ENCODE results near the gene XPO1.

DNA sequence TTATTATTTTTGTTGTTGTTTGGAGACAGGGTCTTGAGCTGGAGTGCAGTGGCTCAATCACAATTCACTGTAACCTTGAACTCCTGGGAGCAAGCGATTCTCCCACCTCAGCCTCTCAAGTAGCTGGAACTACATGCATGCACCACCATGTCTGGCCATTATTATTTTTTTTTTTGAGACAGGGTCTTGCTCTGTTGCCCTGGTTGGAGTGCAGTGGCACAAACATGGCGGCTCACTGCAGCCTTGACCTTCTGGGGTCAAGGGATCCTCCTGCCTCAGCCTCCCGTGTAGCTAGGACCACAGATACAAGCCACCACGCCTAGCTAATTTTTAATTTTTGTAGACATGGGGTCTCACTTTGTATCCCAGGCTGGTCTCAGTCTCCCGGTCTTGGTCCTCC lies 20.0 kb upstream of the XPO1 start:
- TF ChIP-seq, protein P1, sequence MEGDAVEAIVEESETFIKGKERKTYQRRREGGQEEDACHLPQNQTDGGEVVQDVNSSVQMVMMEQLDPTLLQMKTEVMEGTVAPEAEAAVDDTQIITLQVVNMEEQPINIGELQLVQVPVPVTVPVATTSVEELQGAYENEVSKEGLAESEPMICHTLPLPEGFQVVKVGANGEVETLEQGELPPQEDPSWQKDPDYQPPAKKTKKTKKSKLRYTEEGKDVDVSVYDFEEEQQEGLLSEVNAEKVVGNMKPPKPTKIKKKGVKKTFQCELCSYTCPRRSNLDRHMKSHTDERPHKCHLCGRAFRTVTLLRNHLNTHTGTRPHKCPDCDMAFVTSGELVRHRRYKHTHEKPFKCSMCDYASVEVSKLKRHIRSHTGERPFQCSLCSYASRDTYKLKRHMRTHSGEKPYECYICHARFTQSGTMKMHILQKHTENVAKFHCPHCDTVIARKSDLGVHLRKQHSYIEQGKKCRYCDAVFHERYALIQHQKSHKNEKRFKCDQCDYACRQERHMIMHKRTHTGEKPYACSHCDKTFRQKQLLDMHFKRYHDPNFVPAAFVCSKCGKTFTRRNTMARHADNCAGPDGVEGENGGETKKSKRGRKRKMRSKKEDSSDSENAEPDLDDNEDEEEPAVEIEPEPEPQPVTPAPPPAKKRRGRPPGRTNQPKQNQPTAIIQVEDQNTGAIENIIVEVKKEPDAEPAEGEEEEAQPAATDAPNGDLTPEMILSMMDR (IDR thresholded peaks at IDR 0.05): no peak
- TF ChIP-seq POLR2AphosphoS5 (IDR thresholded peaks at IDR 0.05): no peak

Measured in transverse colon (tissue), 4 donors.